Ishikawa (cell line): Measurements from ENCODE around the gene PAEP.

Experiments used
- CEBPB ChIP-seq: IDR thresholded peaks from 2 replicates; pipeline ENCODE4 v1.6.1; 2012
- CREB1 ChIP-seq: IDR thresholded peaks from 2 replicates; pipeline ENCODE4 v1.6.1; 2012; ENCODE audit warnings: low read depth
- EGR1 ChIP-seq: IDR thresholded peaks from 2 replicates; pipeline ENCODE4 v1.6.1; 2012
- EP300 ChIP-seq: IDR thresholded peaks from 2 replicates; pipeline ENCODE4 v1.6.1; 2012; ENCODE audit warnings: borderline replicate concordance
- NFIC ChIP-seq: IDR thresholded peaks from 2 replicates; pipeline ENCODE4 v1.6.1; 2012
- RAD21 ChIP-seq: IDR thresholded peaks from 2 replicates; pipeline ENCODE4 v1.6.1; 2012; ENCODE audit warnings: low read depth
- REST ChIP-seq: IDR thresholded peaks from 2 replicates; pipeline ENCODE4 v1.6.1; 2012; ENCODE audit warnings: low read depth, mild to moderate bottlenecking
- TAF1 ChIP-seq: IDR thresholded peaks from 2 replicates; pipeline ENCODE4 v1.6.1; 2012; ENCODE audit warnings: low read depth, mild to moderate bottlenecking
- TCF12 ChIP-seq: IDR thresholded peaks from 2 replicates; pipeline ENCODE4 v1.6.1; 2012; ENCODE audit warnings: low read depth
- TEAD4 ChIP-seq: IDR thresholded peaks from 2 replicates; pipeline ENCODE4 v1.6.1; 2012

- no peak for TF ChIP-seq RAD21
- TF ChIP-seq NFIC, result no peak
- no peak for TF ChIP-seq EP300
- TF ChIP-seq CREB1, result no peak
- TF ChIP-seq REST, result no peak
- TF ChIP-seq EGR1, result no peak
- no peak for TF ChIP-seq TAF1
- TF ChIP-seq TEAD4, result no peak
- TF ChIP-seq CEBPB, result no peak
- TF ChIP-seq TCF12, result no peak
These were observed 4.1 kb downstream of the PAEP start for GRCh38 chr9:135565636-135566035.
